IMR-90 (cell line): ENCODE measurements around the gene ANO10. TPM values are rescaled to one million over a fixed set of nuclear protein-coding genes. Genes with fewer than 3 reads are reported as not detected.

Experiments used
- ATAC-seq: fragments of 200-7000 bp; cut with Tn5 transposase; 2 replicates; pipeline ENCODE4 v1.9.1; 2020; ENCODE audit warnings: low read depth, mild to moderate bottlenecking, moderate library complexity
- BruUV-seq: library from RNA; stranded (reverse); fragments of 400-500 nt; replicated peaks from 2 replicates; lab custom pipeline; 2021; lab: Mats Ljungman, UMichigan
- CTCF ChIA-PET: fragments of 300-600 bp; formaldehyde crosslinking; extraction: SDS; loops from one replicate; lab custom pipeline; 2021; ENCODE audit warnings: antibody characterized with exemption; lab: Yijun Ruan, JAX
- POLR2A ChIA-PET: fragments of 300-600 bp; sonication (Branson Sonifier 250); formaldehyde crosslinking; loops from one replicate; lab custom pipeline; 2022; ENCODE audit warnings: antibody characterized with exemption; ENCODE audit not compliant: unreplicated experiment; lab: Charles Lee
- DNase-seq: peaks from one replicate; pipeline ENCODE4 v3.0.0; 2013
- H2AFZ ChIP-seq: replicated peaks from 2 replicates; pipeline ENCODE3; 2013; ENCODE audit warnings: low read length, mild to moderate bottlenecking; ENCODE audit not compliant: poor library complexity
- H2AK5ac ChIP-seq: 2 replicates; pipeline ENCODE4 v1.6.1; 2013; ENCODE audit warnings: low read depth, low read length, inconsistent platforms
- H2AK9ac ChIP-seq: replicated peaks from 2 replicates; pipeline ENCODE3; 2013; ENCODE audit warnings: mild to moderate bottlenecking, low read depth, low read length, moderate library complexity; ENCODE audit not compliant: poor library complexity
- H2BK120ac ChIP-seq: 2 replicates; pipeline ENCODE4 v1.6.1; 2013; ENCODE audit warnings: low read depth, low read length, inconsistent platforms
- H2BK15ac ChIP-seq: 3 replicates; pipeline ENCODE4 v1.6.1; 2013; ENCODE audit warnings: low read depth, low read length, inconsistent platforms
- H2BK20ac ChIP-seq: 2 replicates; pipeline ENCODE4 v1.6.1; 2013; ENCODE audit warnings: low read depth, mild to moderate bottlenecking, inconsistent platforms, low read length, moderate library complexity
- H2BK5ac ChIP-seq: 2 replicates; pipeline ENCODE4 v1.6.1; 2013; ENCODE audit warnings: mild to moderate bottlenecking, low read depth, low read length, inconsistent platforms; ENCODE audit not compliant: poor library complexity, severe bottlenecking
- H3K14ac ChIP-seq: replicated peaks from 2 replicates; pipeline ENCODE4 v1.6.1; 2013; ENCODE audit warnings: low read depth, low read length, inconsistent platforms
- H3K18ac ChIP-seq: 2 replicates; pipeline ENCODE4 v1.6.1; 2013; ENCODE audit warnings: low read depth, low read length, control low read depth
- H3K23ac ChIP-seq: 2 replicates; pipeline ENCODE4 v1.6.1; 2013; ENCODE audit warnings: low read depth, low read length, inconsistent platforms
- H3K27ac ChIP-seq: 2 replicates; pipeline ENCODE4 v1.5.1; 2013; ENCODE audit warnings: mild to moderate bottlenecking, control low read depth, low read length; ENCODE audit not compliant: insufficient read depth
- H3K27me3 ChIP-seq: 2 replicates; pipeline ENCODE4 v1.6.1; 2013; ENCODE audit warnings: low read length; ENCODE audit not compliant: control insufficient read depth, insufficient read depth
- H3K36me3 ChIP-seq: 2 replicates; pipeline ENCODE4 v1.6.1; 2013; ENCODE audit warnings: low read length, mixed read lengths; ENCODE audit not compliant: control insufficient read depth, insufficient read depth
- H3K4ac ChIP-seq: 2 replicates; pipeline ENCODE4 v1.6.1; 2013; ENCODE audit warnings: low read depth, low read length, inconsistent platforms
- H3K4me1 ChIP-seq: 2 replicates; pipeline ENCODE4 v1.6.1; 2013; ENCODE audit warnings: low read length, mixed read lengths; ENCODE audit not compliant: control insufficient read depth, insufficient read depth
- H3K4me2 ChIP-seq: 2 replicates; pipeline ENCODE4 v1.6.1; 2013; ENCODE audit warnings: low read depth, mild to moderate bottlenecking, control low read depth, low read length, moderate library complexity
- H3K4me3 ChIP-seq: 2 replicates; pipeline ENCODE4 v1.5.1; 2013; ENCODE audit warnings: low read depth, mild to moderate bottlenecking, control low read depth, low read length, moderate library complexity; ENCODE audit not compliant: insufficient read depth
- H3K56ac ChIP-seq: 2 replicates; pipeline ENCODE4 v1.6.1; 2013; ENCODE audit warnings: low read length, inconsistent platforms; ENCODE audit not compliant: insufficient read depth; ENCODE audit errors: extremely low read depth
- H3K79me1 ChIP-seq, 2 experiments: 2 replicates each; pipeline ENCODE4 v1.6.1; 2013; ENCODE audit warnings: low read length in 2 of 2, inconsistent platforms in 1 of 2, low read depth in 1 of 2
- H3K9ac ChIP-seq: 2 replicates; pipeline ENCODE4 v1.6.1; 2013; ENCODE audit warnings: low read depth, low read length, control low read depth
- H3K9me1 ChIP-seq: 2 replicates; pipeline ENCODE4 v1.6.1; 2013; ENCODE audit warnings: low read length, inconsistent platforms; ENCODE audit not compliant: insufficient read depth
- H3K9me3 ChIP-seq: 2 replicates; pipeline ENCODE4 v1.6.1; 2013; ENCODE audit warnings: low read length; ENCODE audit not compliant: control insufficient read depth, insufficient read depth
- H4K20me1 ChIP-seq: 2 replicates; pipeline ENCODE4 v1.6.1; 2013; ENCODE audit warnings: low read length, inconsistent platforms; ENCODE audit not compliant: insufficient read depth
- H4K5ac ChIP-seq: 2 replicates; pipeline ENCODE4 v1.6.1; 2013; ENCODE audit warnings: mild to moderate bottlenecking, low read depth, low read length, control low read depth
- H4K8ac ChIP-seq, 2 experiments: 2 replicates each; pipeline ENCODE4 v1.6.1; 2013; ENCODE audit warnings: low read depth in 2 of 2, low read length in 2 of 2, control low read depth in 1 of 2, inconsistent platforms in 1 of 2
- H4K91ac ChIP-seq: 2 replicates; pipeline ENCODE4 v1.6.1; 2013; ENCODE audit warnings: low read depth, low read length, inconsistent platforms; ENCODE audit not compliant: insufficient read depth
- BHLHE40 ChIP-seq: fragments of 150-350 bp; IDR thresholded peaks from 2 replicates; pipeline ENCODE4 v1.6.1; 2016; ENCODE audit warnings: mild to moderate bottlenecking, low read depth, low read length
- CEBPB ChIP-seq: IDR thresholded peaks from 2 replicates; pipeline ENCODE4 v1.6.1; 2012; ENCODE audit warnings: low read depth, low read length, improper control_type of control experiment
- CHD1 ChIP-seq: IDR thresholded peaks from 2 replicates; pipeline ENCODE4 v1.6.1; 2012; ENCODE audit warnings: low read depth, low read length, improper control_type of control experiment
- ELK1 ChIP-seq: fragments of 150-350 bp; IDR thresholded peaks from 2 replicates; pipeline ENCODE4 v1.6.1; 2016; ENCODE audit warnings: low read depth, mild to moderate bottlenecking, low read length, moderate library complexity, borderline replicate concordance
- FOS ChIP-seq: fragments of 150-350 bp; IDR thresholded peaks from 2 replicates; pipeline ENCODE4 v1.6.1; 2016; ENCODE audit warnings: low read depth, low read length
- MAFK ChIP-seq: IDR thresholded peaks from 2 replicates; pipeline ENCODE4 v1.6.1; 2012; ENCODE audit warnings: low read depth, low read length, improper control_type of control experiment
- MAZ ChIP-seq: IDR thresholded peaks from 2 replicates; pipeline ENCODE4 v1.6.1; 2012; ENCODE audit warnings: low read depth, mild to moderate bottlenecking, low read length, improper control_type of control experiment, moderate library complexity, borderline replicate concordance
- MXI1 ChIP-seq: IDR thresholded peaks from 2 replicates; pipeline ENCODE4 v1.6.1; 2012; ENCODE audit warnings: low read depth, mild to moderate bottlenecking, low read length, moderate library complexity, borderline replicate concordance
- NFE2L2 ChIP-seq: fragments of 150-350 bp; IDR thresholded peaks from 2 replicates; pipeline ENCODE4 v1.6.1; 2016; ENCODE audit warnings: low read depth, mild to moderate bottlenecking, low read length
- POLR2A ChIP-seq: IDR thresholded peaks from 2 replicates; pipeline ENCODE4 v1.6.1; 2012; ENCODE audit warnings: mild to moderate bottlenecking, low read depth, low read length
- RAD21 ChIP-seq: IDR thresholded peaks from 2 replicates; pipeline ENCODE4 v1.6.1; 2012; ENCODE audit warnings: low read length, improper control_type of control experiment
- RCOR1 ChIP-seq: IDR thresholded peaks from 2 replicates; pipeline ENCODE4 v1.6.1; 2012; ENCODE audit warnings: mild to moderate bottlenecking, low read length, improper control_type of control experiment; ENCODE audit not compliant: insufficient replicate concordance
- RFX5 ChIP-seq: IDR thresholded peaks from 2 replicates; pipeline ENCODE4 v1.8.0; 2012; ENCODE audit warnings: low read depth, mild to moderate bottlenecking, low read length, moderate library complexity
- SMC3 ChIP-seq: fragments of 150-350 bp; IDR thresholded peaks from 2 replicates; pipeline ENCODE4 v1.6.1; 2016; ENCODE audit warnings: low read depth, mild to moderate bottlenecking, antibody characterized with exemption, low read length, moderate library complexity
- USF2 ChIP-seq: fragments of 150-350 bp; IDR thresholded peaks from 2 replicates; pipeline ENCODE4 v1.6.1; 2017; ENCODE audit warnings: mild to moderate bottlenecking, antibody characterized with exemption, low read length, low read depth
- WGBS, 2 experiments: methylation state at CpG; one replicate each; pipeline versions ENCODE4 v1.1.5 to v1.1.7; 2013; ENCODE audit warnings: missing lambda C conversion rate in 2 of 2; ENCODE audit not compliant: insufficient read length in 1 of 2; ENCODE audit errors: extremely low coverage in 2 of 2; 5-methylcytosine and 5-hydroxymethylcytosine counted together
- dilution Hi-C: fragments of 300-500 bp; cut with HindIII; formaldehyde crosslinking; loops from one replicate; pipeline ENCODE4 v1.14.3; 2018; ENCODE audit warnings: low sequenced_read_pairs; ENCODE audit not compliant: unreplicated experiment
- in situ Hi-C: fragments of 300-500 bp; cut with MboI; formaldehyde crosslinking; loops from 3 replicates; pipeline ENCODE4 v1.14.3; 2019; ENCODE audit warnings: low sequenced_read_pairs, inconsistent platforms, mixed read lengths
- intact Hi-C: fragments of 100-400 bp; cut with micrococcal nuclease; formaldehyde crosslinking; loops from 2 replicates; pipeline ENCODE4 v1.10.0; 2022
- polyA plus RNA-seq, 3 experiments: library from polyadenylated mRNA; depleted of rRNA; stranded (reverse); fragments of >200 nt; gene quantifications; 2 replicates each; pipeline ENCODE4 v1.2.3, GENCODE V29; 2012; ENCODE audit warnings: low replicate concordance in 1 of 3
- total RNA-seq: library from RNA; depleted of rRNA; stranded (reverse); fragments of >200 nt; gene quantifications from 2 replicates; pipeline ENCODE4 v1.2.3, GENCODE V29; 2012
- TF ChIP-seq, protein P1 (sequence below): conservative IDR thresholded peaks from 2 replicates; pipeline ENCODE4 v1.5.1; 2012; ENCODE audit warnings: mild to moderate bottlenecking, low read depth, low read length, improper control_type of control experiment

The ANO10 gene
- total and polyA plus RNA-seq, 2 of the 4 experiments (the other 2 are of a cell fraction) = 28.5 to 41.6 TPM

DNA sequence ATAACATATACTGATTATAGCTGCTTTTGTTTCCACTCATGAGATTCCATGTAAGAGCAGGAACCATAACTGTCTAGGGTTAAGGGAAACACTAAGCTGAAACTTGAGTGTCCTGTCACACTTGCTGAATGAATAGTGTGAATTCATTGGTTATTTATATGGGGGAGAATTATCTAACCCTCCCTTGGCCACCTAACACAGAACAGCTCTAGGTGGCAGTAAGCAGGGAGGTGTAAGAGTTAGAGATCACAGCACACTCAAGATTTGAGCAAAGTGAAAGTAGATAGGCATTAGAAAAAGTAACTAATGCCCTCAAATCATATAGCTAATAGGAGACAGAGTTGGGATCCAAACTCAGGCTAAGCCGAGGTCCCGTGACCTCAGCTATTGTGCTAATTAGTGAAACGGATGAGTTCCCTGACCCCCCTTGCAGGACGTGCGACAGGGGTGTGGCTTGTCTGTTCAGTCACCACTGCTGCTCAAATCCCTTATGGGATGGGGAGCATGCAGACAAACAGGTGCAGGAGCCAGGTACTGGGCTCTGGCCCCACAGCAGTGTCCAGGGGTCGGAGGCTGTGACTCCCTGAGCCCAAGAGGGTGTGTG lies 27.7 kb upstream of the ANO10 start:
- Histone ChIP-seq H4K91ac (no peak overlapping the region), H3K36me3 (no peaks in the 10 kb centered on the region), H2AK5ac (no peak overlapping the region), H3K9me3 (no peaks in the 10 kb centered on the region), H3K9me1 (peaks cover 3% of the 10 kb centered on the region), H4K20me1 (no peaks in the 10 kb centered on the region), H3K9ac (no peak overlapping the region), H3K27me3 (no peaks in the 10 kb centered on the region), H3K4me2 (peak overlapping the region; percentile 34), H3K56ac (no peak overlapping the region), H3K27ac (no peak overlapping the region), H4K5ac (no peak overlapping the region), H3K14ac (no peak overlapping the region), H3K79me1 (no peaks in the 10 kb centered on the region), H3K4me1 (peaks cover 4% of the 10 kb centered on the region; the same call in 1 of the 2 replicates), H3K18ac (no peak overlapping the region), H3K23ac (no peak overlapping the region), H2AK9ac (no peak overlapping the region), H3K4me3 (no peak overlapping the region), H2AFZ (no peak overlapping the region), H2BK5ac (no peak overlapping the region), H2BK15ac (no peak overlapping the region), H2BK20ac (no peak overlapping the region), H3K4ac (no peak overlapping the region), H2BK120ac (no peak overlapping the region), H4K8ac (no peak overlapping the region)
- in situ Hi-C loops = no loop called here
- TF ChIP-seq BHLHE40 = no peak
- no peak for TF ChIP-seq USF2
- TF ChIP-seq RCOR1 = no peak
- no peak for TF ChIP-seq POLR2A
- TF ChIP-seq RFX5 = no peak
- no peak for TF ChIP-seq RAD21
- no peak for TF ChIP-seq SMC3
- no peak for TF ChIP-seq ELK1
- no peak for TF ChIP-seq CHD1
- no peak for TF ChIP-seq CEBPB
- TF ChIP-seq FOS = no peak
- TF ChIP-seq, protein P1, sequence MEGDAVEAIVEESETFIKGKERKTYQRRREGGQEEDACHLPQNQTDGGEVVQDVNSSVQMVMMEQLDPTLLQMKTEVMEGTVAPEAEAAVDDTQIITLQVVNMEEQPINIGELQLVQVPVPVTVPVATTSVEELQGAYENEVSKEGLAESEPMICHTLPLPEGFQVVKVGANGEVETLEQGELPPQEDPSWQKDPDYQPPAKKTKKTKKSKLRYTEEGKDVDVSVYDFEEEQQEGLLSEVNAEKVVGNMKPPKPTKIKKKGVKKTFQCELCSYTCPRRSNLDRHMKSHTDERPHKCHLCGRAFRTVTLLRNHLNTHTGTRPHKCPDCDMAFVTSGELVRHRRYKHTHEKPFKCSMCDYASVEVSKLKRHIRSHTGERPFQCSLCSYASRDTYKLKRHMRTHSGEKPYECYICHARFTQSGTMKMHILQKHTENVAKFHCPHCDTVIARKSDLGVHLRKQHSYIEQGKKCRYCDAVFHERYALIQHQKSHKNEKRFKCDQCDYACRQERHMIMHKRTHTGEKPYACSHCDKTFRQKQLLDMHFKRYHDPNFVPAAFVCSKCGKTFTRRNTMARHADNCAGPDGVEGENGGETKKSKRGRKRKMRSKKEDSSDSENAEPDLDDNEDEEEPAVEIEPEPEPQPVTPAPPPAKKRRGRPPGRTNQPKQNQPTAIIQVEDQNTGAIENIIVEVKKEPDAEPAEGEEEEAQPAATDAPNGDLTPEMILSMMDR = no peak
- TF ChIP-seq NFE2L2 = no peak
- TF ChIP-seq MAFK = no peak
- TF ChIP-seq MXI1 = no peak
- no peak for TF ChIP-seq MAZ
- DNase-seq = no peak
- intact Hi-C loops = no loop called here
- no TSS peak for BruUV-seq
- no peak for ATAC-seq
- POLR2A ChIA-PET = no interaction called here
- 69% methylated on average over 4 of the region's 6 CpGs; no CpG with 5 or more reads in 1 of the 2 experiments for WGBS, 2 experiments
- CTCF ChIA-PET = interaction anchor here (0.6 kb wide), 1 partner anchor 11 kb away, joined by 4 read pairs; no protein-coding TSS in a partner anchor
- dilution Hi-C loops = no loop called here
